ENCODE data around the gene SUSD3. TPM values are rescaled to one million over a fixed set of nuclear protein-coding genes. Genes with fewer than 3 reads are reported as not detected.

Gene SUSD3
- total RNA-seq, 1 experiment from 2014 or later, result 9.0 TPM

- Mint-ChIP-seq H3K4me1 (peaks cover 12 to 23% of the 10 kb centered on the region in 2 experiments), H3K27me3 (ENCODE audit: low read depth) (no peaks in the 10 kb centered on the region; the same call in 1 of the 2 replicates), H3K9me3 (no peaks in the 10 kb centered on the region), H3K27ac (no peak overlapping the region; a peak in 1 of 7 replicates), H3K36me3 (ENCODE audit: insufficient read depth in 1 of 3, low read depth in 3 of 3) (peaks cover 0 to 10% (median 7%) of the 10 kb centered on the region in 3 experiments; a peak in 5 of 7 replicates), H3K4me3 (no peak overlapping the region)
- no peak overlapping the region for H2BK120ac ChIP-seq (ENCODE audit: low read depth, low read length, poor library complexity, severe bottlenecking)
- no peak overlapping the region for H2AK5ac ChIP-seq (ENCODE audit: insufficient read length, low read length)
- no peak overlapping the region for H3K9ac ChIP-seq (ENCODE audit: extremely low read depth, insufficient read length, low read length)
- no peak overlapping the region for H2AFZ ChIP-seq (ENCODE audit: low read length)
- H4K8ac ChIP-seq (replicated peaks; ENCODE audit: insufficient read length, low read depth, low read length), result no peak overlapping the region
- no peak overlapping the region for H2BK20ac ChIP-seq (ENCODE audit: low read depth, low read length, poor library complexity, severe bottlenecking)
- H4K5ac ChIP-seq (ENCODE audit: insufficient read length, low read depth, low read length), result no peak overlapping the region
- H3K18ac ChIP-seq (ENCODE audit: insufficient read length, low read depth, low read length), result no peak overlapping the region
- no peak overlapping the region for H4K91ac ChIP-seq (ENCODE audit: insufficient read length, low read depth, low read length)
- H2BK15ac ChIP-seq (ENCODE audit: low read depth, low read length), result no peak overlapping the region
- H3K23me2 ChIP-seq (ENCODE audit: insufficient read length, low read depth, low read length, poor library complexity, severe bottlenecking), result no peaks in the 10 kb centered on the region
- no peak overlapping the region for H3K4ac ChIP-seq (ENCODE audit: low read depth, low read length)
- no peaks in the 10 kb centered on the region for H4K20me1 ChIP-seq (ENCODE audit: control insufficient read depth, insufficient read depth, insufficient read length)
- H3K4me1 ChIP-seq (ENCODE audit: insufficient read depth, low read length), result no peaks in the 10 kb centered on the region
- H2BK5ac ChIP-seq (ENCODE audit: insufficient read length, low read length), result no peak overlapping the region
- H2BK12ac ChIP-seq (ENCODE audit: insufficient read length, low read depth, low read length), result no peak overlapping the region
- no peak for TF ChIP-seq CTCF (conservative IDR thresholded peaks at IDR 0.05)
- no peak overlapping the region for H3T11ph ChIP-seq (ENCODE audit: low read length)
- H3K79me2 ChIP-seq (ENCODE audit: insufficient read depth, low read length), result no peaks in the 10 kb centered on the region
- no peak overlapping the region for H3K14ac ChIP-seq (ENCODE audit: insufficient read depth, low read length)
- no peak overlapping the region for H3K4me2 ChIP-seq (ENCODE audit: insufficient read depth, insufficient read length, low read length)
- H3K27ac ChIP-seq (ENCODE audit: insufficient read length, low read depth, low read length), result no peak overlapping the region
- no CpG with 5 or more reads among the region's 5 CpGs for WGBS (ENCODE audit: extremely low coverage, insufficient read length, low lambda C conversion rate)
- no peaks in the 10 kb centered on the region for H3K79me1 ChIP-seq (ENCODE audit: insufficient read depth, low read depth, low read length, poor library complexity, severe bottlenecking)
- no peak overlapping the region for H3K56ac ChIP-seq (ENCODE audit: insufficient read length, low read depth, low read length)
- no peaks in the 10 kb centered on the region for H3K9me3 ChIP-seq (ENCODE audit: control insufficient read depth, low read depth, low read length)
- DNase-seq, result no peak
- H3K27me3 ChIP-seq (ENCODE audit: insufficient read depth, low read length), result no peaks in the 10 kb centered on the region
- H3K23ac ChIP-seq (ENCODE audit: insufficient read length, low read depth, low read length), result no peak overlapping the region
Measured at GRCh38 chr9:93119703-93119952, 61.1 kb downstream of the SUSD3 start.

Measured in H9 (cell line).